ENCODE measurements around the gene CALHM3. TPM values are rescaled to one million over a fixed set of nuclear protein-coding genes. Genes with fewer than 3 reads are reported as not detected.

CALHM3 gene
- total and polyA plus RNA-seq, 2 experiments from 2014 or later: 0.14 to 0.19 TPM

GRCh38 chr10:103463499-103463898 lies 15.5 kb downstream of the CALHM3 start (continued):
- TF ChIP-seq ZNF462 (CRISPR knock-in tag; IDR thresholded peaks at IDR 0.05): no peak
- TF ChIP-seq ZNF331 (CRISPR knock-in tag; IDR thresholded peaks at IDR 0.05; ENCODE audit: low read depth): no peak

- Histone ChIP-seq H3K4me2 (no peak overlapping the region), H3K27me3 (ENCODE audit: insufficient read depth) (no peaks in the 10 kb centered on the region), H2AFZ (no peak overlapping the region), H3K4me3 (no peak overlapping the region), H3K79me2 (replicated peaks; ENCODE audit: insufficient read depth) (no peaks in the 10 kb centered on the region), H3K4me1 (ENCODE audit: insufficient read depth) (no peaks in the 10 kb centered on the region), H3K27ac (ENCODE audit: low read depth) (no peak overlapping the region), H4K20me1 (replicated peaks; ENCODE audit: insufficient read depth) (no peaks in the 10 kb centered on the region), H3F3A (replicated peaks; ENCODE audit: low read depth) (no peaks in the 10 kb centered on the region), H3K36me3 (ENCODE audit: insufficient read depth) (no peaks in the 10 kb centered on the region), H3K9me2 (ENCODE audit: insufficient read depth) (no peaks in the 10 kb centered on the region)
- no peak for DNase-seq (ENCODE audit: low spot score)
- H3K9me3 Mint-ChIP-seq: no peaks in the 10 kb centered on the region; the same call in 2 of the 3 replicates
- H3K4me1 Mint-ChIP-seq: peaks cover 6% of the 10 kb centered on the region
- no peak for ATAC-seq
- H3K4me3 Mint-ChIP-seq: no peak overlapping the region
- H3K27ac Mint-ChIP-seq: no peak overlapping the region
- H3K27me3 Mint-ChIP-seq (ENCODE audit: insufficient read depth, low read depth, poor library complexity): peaks cover 18% of the 10 kb centered on the region
- no peaks in the 10 kb centered on the region for H3K36me3 Mint-ChIP-seq (ENCODE audit: low read depth)
- no peak for TF ChIP-seq ZNF462 (CRISPR knock-in tag; IDR thresholded peaks at IDR 0.05)
- TF ChIP-seq JUNB (IDR thresholded peaks at IDR 0.05; ENCODE audit: unreplicated experiment): no peak
- TF ChIP-seq EZH2phosphoT487 (IDR thresholded peaks at IDR 0.05; ENCODE audit: unreplicated experiment): no peak
- TF ChIP-seq STAT1 (IDR thresholded peaks at IDR 0.05; ENCODE audit: unreplicated experiment): no peak
- TF ChIP-seq CTCF (conservative IDR thresholded peaks at IDR 0.05; ENCODE audit: low read depth in 2 of 2): no peak
- no peak for TF ChIP-seq NANOG (IDR thresholded peaks at IDR 0.05; ENCODE audit: borderline replicate concordance)
- TF ChIP-seq ZNF114 (CRISPR knock-in tag; IDR thresholded peaks at IDR 0.05): no peak
- no peak for TF ChIP-seq ZNF331 (CRISPR knock-in tag; IDR thresholded peaks at IDR 0.05; ENCODE audit: low read depth)
- TF ChIP-seq POLR2AphosphoS5 (IDR thresholded peaks at IDR 0.05; ENCODE audit: low read depth): no peak
Measured at GRCh38 chr10:103459615-103460014, 19.4 kb downstream of the CALHM3 start.

All from GM23338 (cell line).